ENCODE measurements around the gene FCHO2. TPM values are rescaled to one million over a fixed set of nuclear protein-coding genes. Genes with fewer than 3 reads are reported as not detected.

The FCHO2 gene
- total and polyA plus RNA-seq, 2 of the 4 experiments (the other 2 are of a cell fraction): 6.1 to 23.5 TPM

GRCh38 chr5:73126957-73127356, 171.1 kb downstream of the FCHO2 start:
- Histone ChIP-seq H3K4me2 (ENCODE audit: low read depth, low read length) (no peak overlapping the region), H2AK9ac (replicated peaks; ENCODE audit: low read depth, low read length, poor library complexity) (no peak overlapping the region), H2BK120ac (ENCODE audit: low read depth, low read length) (no peak overlapping the region), H3K36me3 (ENCODE audit: control insufficient read depth, insufficient read depth, low read length) (no peaks in the 10 kb centered on the region), H3K18ac (ENCODE audit: low read depth, low read length) (no peak overlapping the region), H4K91ac (ENCODE audit: insufficient read depth, low read depth, low read length) (no peak overlapping the region), H2AK5ac (ENCODE audit: low read depth, low read length) (no peak overlapping the region), H3K9ac (ENCODE audit: low read depth, low read length) (no peak overlapping the region), H3K27me3 (ENCODE audit: control insufficient read depth, insufficient read depth, low read length) (no peaks in the 10 kb centered on the region; the same call in 1 of the 2 replicates), H2BK15ac (ENCODE audit: low read depth, low read length) (no peak overlapping the region), H3K56ac (ENCODE audit: extremely low read depth, insufficient read depth, low read length) (no peak overlapping the region), H2BK5ac (ENCODE audit: low read depth, low read length, poor library complexity, severe bottlenecking) (no peak overlapping the region), H2AFZ (replicated peaks; ENCODE audit: low read length, poor library complexity) (no peak overlapping the region), H4K20me1 (ENCODE audit: insufficient read depth, low read length) (no peaks in the 10 kb centered on the region), H3K14ac (replicated peaks; ENCODE audit: low read depth, low read length) (no peak overlapping the region), H3K4me1 (ENCODE audit: control insufficient read depth, insufficient read depth, low read length) (no peaks in the 10 kb centered on the region), H2BK20ac (ENCODE audit: low read depth, low read length) (no peak overlapping the region), H3K4me3 (ENCODE audit: insufficient read depth, low read depth, low read length) (no peak overlapping the region), H3K9me1 (ENCODE audit: insufficient read depth, low read length) (no peaks in the 10 kb centered on the region), H4K5ac (ENCODE audit: low read depth, low read length) (no peak overlapping the region), H3K4ac (ENCODE audit: low read depth, low read length) (no peak overlapping the region), H3K9me3 (ENCODE audit: control insufficient read depth, insufficient read depth, low read length) (no peaks in the 10 kb centered on the region), H3K23ac (ENCODE audit: low read depth, low read length) (no peak overlapping the region), H3K27ac (ENCODE audit: insufficient read depth, low read length) (no peak overlapping the region), H4K8ac (ENCODE audit: low read depth in 2 of 2, low read length in 2 of 2) (no peak overlapping the region), H3K79me1 (ENCODE audit: low read depth in 1 of 2, low read length in 2 of 2) (no peaks in the 10 kb centered on the region)
- intact Hi-C loops (cut with micrococcal nuclease) (no loop called here), dilution Hi-C loops (cut with HindIII; ENCODE audit: low sequenced_read_pairs, unreplicated experiment) (no loop called here), in situ Hi-C loops (cut with MboI; ENCODE audit: low sequenced_read_pairs) (no loop called here)
- ATAC-seq (ENCODE audit: low read depth): no peak
- no peak for DNase-seq
- ChIA-PET POLR2A (ENCODE audit: unreplicated experiment) (no interaction called here), CTCF (interaction anchor here (0.5 kb wide), 1 partner anchor 44 kb away, joined by 4 read pairs; no protein-coding TSS in a partner anchor)
- BruUV-seq (replicated peaks): no TSS peak
- TF ChIP-seq RAD21 (IDR thresholded peaks at IDR 0.05; ENCODE audit: low read length) (no peak), RFX5 (IDR thresholded peaks at IDR 0.05; ENCODE audit: low read depth, low read length) (no peak), MAFK (IDR thresholded peaks at IDR 0.05; ENCODE audit: low read depth, low read length) (no peak), BHLHE40 (IDR thresholded peaks at IDR 0.05; ENCODE audit: low read depth, low read length) (no peak), POLR2A (IDR thresholded peaks at IDR 0.05; ENCODE audit: low read depth, low read length) (no peak), CHD1 (IDR thresholded peaks at IDR 0.05; ENCODE audit: low read depth, low read length) (no peak), FOS (IDR thresholded peaks at IDR 0.05; ENCODE audit: low read depth, low read length) (no peak), MXI1 (IDR thresholded peaks at IDR 0.05; ENCODE audit: borderline replicate concordance, low read depth, low read length) (no peak), SMC3 (IDR thresholded peaks at IDR 0.05; ENCODE audit: low read depth, low read length) (no peak), MAZ (IDR thresholded peaks at IDR 0.05; ENCODE audit: borderline replicate concordance, low read depth, low read length) (no peak), RCOR1 (IDR thresholded peaks at IDR 0.05; ENCODE audit: insufficient replicate concordance, low read length) (no peak), ELK1 (IDR thresholded peaks at IDR 0.05; ENCODE audit: borderline replicate concordance, low read depth, low read length) (no peak), NFE2L2 (IDR thresholded peaks at IDR 0.05; ENCODE audit: low read depth, low read length) (no peak), CEBPB (IDR thresholded peaks at IDR 0.05; ENCODE audit: low read depth, low read length) (no peak)
- TF ChIP-seq, protein P1, sequence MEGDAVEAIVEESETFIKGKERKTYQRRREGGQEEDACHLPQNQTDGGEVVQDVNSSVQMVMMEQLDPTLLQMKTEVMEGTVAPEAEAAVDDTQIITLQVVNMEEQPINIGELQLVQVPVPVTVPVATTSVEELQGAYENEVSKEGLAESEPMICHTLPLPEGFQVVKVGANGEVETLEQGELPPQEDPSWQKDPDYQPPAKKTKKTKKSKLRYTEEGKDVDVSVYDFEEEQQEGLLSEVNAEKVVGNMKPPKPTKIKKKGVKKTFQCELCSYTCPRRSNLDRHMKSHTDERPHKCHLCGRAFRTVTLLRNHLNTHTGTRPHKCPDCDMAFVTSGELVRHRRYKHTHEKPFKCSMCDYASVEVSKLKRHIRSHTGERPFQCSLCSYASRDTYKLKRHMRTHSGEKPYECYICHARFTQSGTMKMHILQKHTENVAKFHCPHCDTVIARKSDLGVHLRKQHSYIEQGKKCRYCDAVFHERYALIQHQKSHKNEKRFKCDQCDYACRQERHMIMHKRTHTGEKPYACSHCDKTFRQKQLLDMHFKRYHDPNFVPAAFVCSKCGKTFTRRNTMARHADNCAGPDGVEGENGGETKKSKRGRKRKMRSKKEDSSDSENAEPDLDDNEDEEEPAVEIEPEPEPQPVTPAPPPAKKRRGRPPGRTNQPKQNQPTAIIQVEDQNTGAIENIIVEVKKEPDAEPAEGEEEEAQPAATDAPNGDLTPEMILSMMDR (conservative IDR thresholded peaks at IDR 0.05; ENCODE audit: low read depth, low read length): no peak
- TF ChIP-seq, protein P2, sequence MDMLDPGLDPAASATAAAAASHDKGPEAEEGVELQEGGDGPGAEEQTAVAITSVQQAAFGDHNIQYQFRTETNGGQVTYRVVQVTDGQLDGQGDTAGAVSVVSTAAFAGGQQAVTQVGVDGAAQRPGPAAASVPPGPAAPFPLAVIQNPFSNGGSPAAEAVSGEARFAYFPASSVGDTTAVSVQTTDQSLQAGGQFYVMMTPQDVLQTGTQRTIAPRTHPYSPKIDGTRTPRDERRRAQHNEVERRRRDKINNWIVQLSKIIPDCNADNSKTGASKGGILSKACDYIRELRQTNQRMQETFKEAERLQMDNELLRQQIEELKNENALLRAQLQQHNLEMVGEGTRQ (IDR thresholded peaks at IDR 0.05; ENCODE audit: low read depth, low read length): no peak
- WGBS, 2 experiments (ENCODE audit: extremely low coverage in 2 of 2, insufficient read length in 1 of 2): no CpG with 5 or more reads among the region's 1 CpG

Measured in IMR-90 (cell line).